Left colon (tissue), 2 donors: ENCODE measurements around the gene HYPK. TPM values are rescaled to one million over a fixed set of nuclear protein-coding genes. Genes with fewer than 3 reads are reported as not detected.
"Not testable (repeated sequence)": the region's sequence is repeated elsewhere in the genome, so short reads cannot be mapped to it uniquely, and the experiment has no call there.

ENCODE experiments used
- ATAC-seq: fragments of 200-7000 bp; cut with Tn5 transposase; one replicate; pipeline ENCODE4 v1.9.1; 2020; ENCODE audit warnings: mild to moderate bottlenecking, moderate library complexity
- DNase-seq, 2 donors: peaks; one replicate each; pipeline ENCODE4 v3.0.0-alpha.2; 2020
- intact Hi-C, 2 donors: fragments of 100-400 bp; cut with DNase I in 1 of 2; cut with micrococcal nuclease in 1 of 2; formaldehyde crosslinking; loops; one replicate each; pipeline versions ENCODE4 v1.11.2 to v1.14.0; 2022; cut with DNase I, micrococcal nuclease
- microRNA-seq, 2 donors: library from miRNA; unstranded; fragments of <30 nt; microRNA quantifications; one replicate each; pipeline versions ENCODE4 v1.1.0 to v1.2.0, GENCODE V29; 2020
- total RNA-seq, 2 donors: library from RNA; stranded (reverse); fragmentation: NEBNext Ultra II Directional; extraction: Animal tissue kit (Norgen Biotek cat#: 25700); gene quantifications; one replicate each; pipeline ENCODE4 v1.2.1, GENCODE V29; 2021
- donor health status: DM: no; HTN: no; CAD: no.
- donor health status: DM: yes; HTN: yes; CAD: no.

HYPK gene
- total RNA-seq, 2 donors from 2014 or later, result 10.4 to 11.6 TPM

GRCh38 chr15:43828061-43828657 lies 27.8 kb downstream of the HYPK start:
- DNase-seq (no peak), ATAC-seq (no peak)
- intact Hi-C loops, result no loop called here

GRCh38 chr15:43829951-43830540 lies 29.6 kb downstream of the HYPK start:
- intact Hi-C loops, DNase-seq, ATAC-seq: not testable (repeated sequence)

- intact Hi-C loops, DNase-seq, ATAC-seq: not testable (repeated sequence)
Measured at GRCh38 chr15:43830691-43831275, 30.4 kb downstream of the HYPK start.

- ATAC-seq, DNase-seq: not testable (repeated sequence)
Measured at GRCh38 chr15:43831519-43832052, 31.2 kb downstream of the HYPK start.

GRCh38 chr15:43832485-43832884 lies 32.1 kb downstream of the HYPK start:
- DNase-seq, ATAC-seq, intact Hi-C loops: not testable (repeated sequence)

More at GRCh38 chr15:43831519-43832052, 31.2 kb downstream of the HYPK start:
- intact Hi-C loops, result not testable (repeated sequence)

GRCh38 chr15:43845421-43845820 lies 45.0 kb downstream of the HYPK start:
- DNase-seq (no peak), ATAC-seq (no peak)
- intact Hi-C loops, result no loop called here

- ATAC-seq (no peak), DNase-seq (no peak)
- intact Hi-C loops, result no loop called here
Measured at GRCh38 chr15:43851251-43851650, 50.9 kb downstream of the HYPK start.

GRCh38 chr15:43852607-43853006 lies 52.2 kb downstream of the HYPK start:
- ATAC-seq, result no peak
- no peak for DNase-seq
- intact Hi-C loops, result no loop called here

Small RNAs within 50 kb of the gene (microRNA-seq; reads per million reads assigned to microRNA genes)
- gene MIR1282, result 1.4 to 1.6 reads per million in 2 donors

Other genes starting within 250 kb of the HYPK start
- gene PPIP5K1, start 210.4 kb upstream of the HYPK start, total RNA-seq, result 100 to 1,000 TPM in 1 of 2 donors, 10 to 100 TPM in 1; 91.1 to 139 TPM
- 100 to 1,000 TPM; 168 to 277 TPM for gene CKMT1B, start 206.6 kb upstream of the HYPK start, total RNA-seq
- gene STRC, start 181.8 kb upstream of the HYPK start, total RNA-seq, result 1 to 10 TPM in 1 of 2 donors, under 1 TPM in 1; 0.67 to 1.4 TPM
- 10 to 100 TPM in 1 of 2 donors, 1 to 10 TPM in 1; 9.0 to 11.8 TPM for gene CATSPER2, start 151.8 kb upstream of the HYPK start, total RNA-seq
- 100 to 1,000 TPM; 162 to 229 TPM for gene CKMT1A, start 106.7 kb upstream of the HYPK start, total RNA-seq
- gene PDIA3, start 54.2 kb upstream of the HYPK start, total RNA-seq, result 100 to 1,000 TPM; 329 to 412 TPM
- gene ELL3, start 23.6 kb upstream of the HYPK start, total RNA-seq, result 10 to 100 TPM; 27.7 to 34.6 TPM
- gene SERF2, start 8.3 kb upstream of the HYPK start, total RNA-seq, result 1,000 to 10,000 TPM; 1,073 to 1,095 TPM
- gene SERINC4, start 379 bp upstream of the HYPK start, total RNA-seq, result under 1 TPM in 1 of 2 donors, not detected in 1; 0.12 TPM
- gene MFAP1, start 24.1 kb downstream of the HYPK start, total RNA-seq, result 10 to 100 TPM; 16.4 to 20.0 TPM
- gene WDR76, start 26.4 kb downstream of the HYPK start, total RNA-seq, result 1 to 10 TPM; 3.2 to 3.9 TPM